GDM1 (cell line): ENCODE results near the gene NUMB.

ENCODE experiments used
- DNase-seq: peaks from one replicate; lab custom pipeline; 2025; lab: John Stamatoyannopoulos, UW

NUMB gene

DNA sequence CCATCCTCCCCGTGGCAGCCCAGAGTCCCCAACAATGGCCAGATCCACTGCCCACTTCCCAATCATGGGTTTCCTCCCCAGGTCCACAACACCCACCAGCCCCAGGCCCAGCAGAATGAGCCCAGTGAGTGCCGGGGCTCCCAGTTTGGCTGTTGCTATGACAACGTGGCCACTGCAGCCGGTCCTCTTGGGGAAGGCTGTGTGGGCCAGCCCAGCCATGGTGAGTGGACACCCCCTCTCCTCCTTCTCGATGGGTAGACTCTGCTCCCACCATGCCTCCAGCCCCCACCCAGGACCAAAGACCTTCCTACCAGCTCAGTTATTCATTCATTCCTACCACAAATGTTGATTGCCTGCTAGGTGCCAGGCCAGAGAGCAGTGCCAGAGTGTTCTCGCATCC lies 197.3 kb downstream of the NUMB start:
- no peak for DNase-seq

DNA sequence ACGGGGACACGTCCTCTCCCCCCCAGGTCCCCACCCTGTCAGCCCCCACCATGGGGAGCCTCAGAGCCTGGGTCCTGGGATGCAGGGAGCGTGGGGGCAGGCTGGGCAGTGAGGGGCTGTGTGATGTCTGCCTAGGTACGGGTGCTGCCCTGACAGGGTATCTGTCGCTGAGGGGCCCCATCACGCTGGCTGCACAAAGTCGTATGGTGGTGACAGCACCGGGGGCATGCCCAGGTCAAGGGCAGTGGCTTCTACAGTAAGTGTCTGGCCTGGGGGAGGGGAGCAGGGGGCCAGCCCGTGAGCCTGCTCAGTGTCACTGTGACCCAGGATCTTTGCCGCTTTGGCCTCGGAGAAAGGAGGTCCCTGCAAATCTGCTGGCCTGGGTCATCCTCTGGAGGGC lies 197.8 kb downstream of the NUMB start:
- no peak for DNase-seq

DNA sequence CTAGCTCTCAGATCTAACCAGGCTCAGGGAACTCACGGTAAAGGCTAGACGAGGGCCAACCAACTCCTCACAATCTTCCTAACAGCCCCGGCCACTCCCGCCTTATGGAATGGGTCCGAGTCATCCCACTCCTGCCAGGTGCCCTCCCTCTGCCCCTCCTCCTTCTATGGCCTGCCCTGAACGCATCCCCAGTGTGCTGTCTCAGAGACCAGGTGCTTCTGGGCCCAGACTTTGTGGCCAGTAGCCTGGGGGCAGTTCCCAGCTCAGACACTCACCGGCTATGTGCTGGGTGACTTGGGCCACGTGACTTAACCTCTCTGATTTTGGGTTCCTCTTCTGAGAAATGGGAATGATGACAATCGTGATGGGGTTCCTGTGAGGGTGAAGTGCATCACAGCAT lies 198.5 kb downstream of the NUMB start:
- DNase-seq, result no peak

DNA sequence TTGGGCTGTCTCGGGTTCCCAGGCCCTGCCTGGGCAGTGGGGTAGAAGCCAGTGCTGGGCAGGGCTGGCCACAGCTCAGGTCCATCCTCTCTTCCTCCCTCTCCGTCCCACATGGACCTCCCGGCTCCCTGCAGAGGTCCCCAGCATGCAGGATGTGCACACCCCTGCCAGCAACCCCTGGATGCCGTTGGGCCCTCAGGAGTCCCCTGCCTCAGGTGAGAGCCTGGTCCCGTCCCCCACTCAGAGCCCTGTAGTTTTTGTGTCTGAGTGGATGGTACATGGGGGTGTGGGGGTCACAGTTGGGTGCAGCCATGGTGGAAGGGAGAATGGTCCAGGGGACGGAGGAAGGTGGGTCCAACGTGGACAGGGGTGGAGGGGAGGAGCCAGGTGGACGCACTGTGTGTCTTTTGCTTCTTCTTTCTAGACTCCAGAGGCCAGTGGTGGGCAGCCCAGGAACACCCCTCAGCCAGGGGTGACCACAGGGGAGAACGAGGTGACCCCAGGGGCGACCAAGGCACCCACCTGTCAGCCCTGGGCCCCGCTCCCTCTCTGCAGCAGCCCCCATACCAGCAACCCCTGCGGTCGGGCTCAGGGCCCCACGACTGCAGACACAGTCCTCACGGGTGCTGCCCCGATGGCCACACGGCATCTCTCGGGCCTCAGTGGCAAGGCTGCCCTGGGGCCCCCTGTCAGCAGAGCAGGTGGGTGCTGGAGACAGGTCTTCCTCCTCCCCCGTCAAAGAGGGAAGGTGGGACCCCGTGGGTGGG lies 199.3 kb downstream of the NUMB start:
- no peak for DNase-seq

DNA sequence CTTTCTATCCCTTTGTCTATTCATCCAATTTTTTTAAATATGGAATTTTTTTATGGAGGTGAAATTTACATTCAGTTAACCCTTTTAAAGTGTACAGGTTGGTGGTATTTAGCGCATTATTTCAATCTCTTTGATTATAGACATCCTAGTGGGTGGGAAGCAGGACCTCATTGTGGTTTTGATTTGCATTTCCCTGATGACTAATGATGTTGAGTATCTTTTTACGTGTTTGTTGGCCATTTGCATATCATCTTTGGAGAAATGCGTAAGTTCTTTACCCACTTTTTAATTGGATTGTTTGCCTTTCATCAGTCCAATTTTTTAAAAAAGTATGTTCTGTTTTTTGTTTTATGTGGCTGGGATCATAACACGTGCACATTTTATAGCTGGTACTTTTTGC lies 200.3 kb downstream of the NUMB start:
- DNase-seq, result no peak

DNA sequence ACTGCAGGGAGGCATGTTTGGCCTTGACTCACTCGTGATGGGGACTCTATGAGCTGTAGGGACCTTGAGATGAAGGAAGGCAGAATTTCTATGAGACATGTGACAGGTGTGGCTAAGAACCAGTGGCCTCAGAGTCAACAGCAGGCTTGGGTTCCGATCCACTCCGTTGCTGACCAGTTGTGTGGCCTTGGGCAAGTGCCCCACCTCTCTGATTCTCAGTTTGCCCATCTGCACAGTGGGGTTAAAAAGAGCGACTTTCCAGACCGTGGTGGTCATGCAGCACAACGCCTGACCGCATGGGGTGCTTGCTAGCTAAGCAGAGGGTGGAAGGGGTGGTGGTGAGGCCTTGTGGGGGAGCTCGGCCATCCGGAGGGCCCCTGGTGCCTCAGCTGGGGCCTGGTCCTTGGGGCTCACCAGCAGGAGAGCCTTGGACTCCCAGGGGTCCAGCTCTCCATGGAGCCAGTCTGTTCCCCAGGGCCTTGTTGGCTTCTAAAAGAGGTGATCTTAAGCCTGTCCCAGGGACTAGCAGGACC lies 202.6 kb downstream of the NUMB start:
- DNase-seq, result no peak

DNA sequence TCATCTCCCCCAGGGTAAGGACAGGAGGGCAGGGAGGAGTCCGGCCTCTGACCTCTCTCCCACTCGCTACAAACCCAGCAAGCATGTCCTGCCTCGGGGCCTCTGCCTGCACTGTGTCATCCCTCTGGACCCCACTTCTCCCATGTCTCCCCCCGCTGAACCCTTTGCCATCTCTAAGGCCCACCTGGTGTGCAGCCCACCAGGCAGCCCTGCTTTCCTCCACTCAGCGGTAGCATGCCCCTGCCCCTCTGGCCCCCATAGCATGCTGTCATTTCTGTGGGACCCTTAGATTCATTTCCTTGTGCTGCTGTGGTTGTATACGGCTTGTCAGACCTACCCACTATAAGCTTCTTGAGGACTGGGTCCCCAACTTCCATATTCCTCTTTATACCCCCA lies 203.3 kb downstream of the NUMB start:
- no peak for DNase-seq

DNA sequence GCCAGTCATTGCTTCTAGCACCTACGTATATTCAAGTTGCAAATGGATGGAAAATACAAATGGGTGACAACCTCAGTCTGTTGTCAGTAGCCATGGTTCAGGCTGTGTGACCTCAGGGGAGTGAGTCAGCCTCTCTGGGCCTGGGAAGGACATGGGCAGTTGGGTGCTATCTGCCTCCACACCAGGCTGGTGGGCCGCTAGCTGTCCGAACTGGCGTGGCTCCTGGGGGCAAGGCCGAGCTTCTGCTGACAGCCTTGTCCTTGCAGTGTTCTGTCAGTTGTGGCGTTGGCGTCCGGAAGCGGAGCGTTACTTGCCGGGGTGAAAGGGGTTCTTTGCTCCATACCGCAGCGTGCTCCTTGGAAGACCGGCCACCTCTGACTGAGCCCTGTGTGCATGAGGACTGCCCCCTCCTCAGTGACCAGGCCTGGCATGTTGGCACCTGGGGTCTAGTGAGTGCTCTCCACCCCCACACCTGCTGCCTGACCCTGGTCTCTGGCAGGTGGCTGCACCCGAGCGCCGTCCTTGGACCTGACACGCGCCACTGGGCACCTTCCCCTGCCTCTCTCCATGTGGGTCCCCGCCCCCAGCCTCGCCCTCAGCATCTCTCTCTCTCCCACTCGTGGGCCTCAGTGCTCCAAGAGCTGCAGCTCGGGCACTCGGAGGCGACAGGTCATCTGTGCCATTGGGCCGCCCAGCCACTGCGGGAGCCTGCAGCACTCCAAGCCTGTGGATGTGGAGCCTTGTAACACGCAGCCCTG lies 203.9 kb downstream of the NUMB start:
- DNase-seq, result no peak

DNA sequence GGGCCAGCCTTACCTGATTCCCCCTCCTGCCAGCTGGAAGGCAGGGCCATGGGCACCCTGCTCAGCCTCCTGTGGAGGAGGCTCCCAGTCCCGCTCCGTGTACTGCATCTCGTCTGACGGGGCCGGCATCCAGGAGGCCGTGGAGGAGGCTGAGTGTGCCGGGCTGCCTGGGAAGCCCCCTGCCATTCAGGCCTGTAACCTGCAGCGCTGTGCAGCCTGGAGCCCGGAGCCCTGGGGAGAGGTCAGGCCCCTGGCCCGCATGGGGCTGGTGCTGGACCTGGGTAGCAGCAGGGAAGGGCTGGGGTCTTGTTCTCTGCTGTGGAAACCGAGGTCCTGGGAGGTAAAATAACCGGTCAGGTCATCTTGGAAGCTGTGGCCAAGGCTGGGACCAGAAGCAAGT lies 204.6 kb downstream of the NUMB start:
- no peak for DNase-seq

DNA sequence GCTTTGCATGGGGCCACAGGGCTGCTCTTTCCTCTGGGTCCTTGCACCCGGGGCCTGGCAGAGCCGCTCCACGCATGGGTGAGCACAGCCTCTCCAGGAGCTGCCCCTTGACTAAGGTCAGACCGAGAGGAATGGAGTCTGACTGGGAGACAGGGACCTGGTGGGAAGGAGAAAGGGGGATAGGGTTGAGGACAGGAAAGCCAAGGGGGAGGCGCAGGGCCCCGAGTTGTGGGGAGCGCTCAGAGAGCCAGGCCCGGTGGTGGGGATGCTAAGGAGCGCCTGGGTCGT lies 205.1 kb downstream of the NUMB start:
- no peak for DNase-seq

DNA sequence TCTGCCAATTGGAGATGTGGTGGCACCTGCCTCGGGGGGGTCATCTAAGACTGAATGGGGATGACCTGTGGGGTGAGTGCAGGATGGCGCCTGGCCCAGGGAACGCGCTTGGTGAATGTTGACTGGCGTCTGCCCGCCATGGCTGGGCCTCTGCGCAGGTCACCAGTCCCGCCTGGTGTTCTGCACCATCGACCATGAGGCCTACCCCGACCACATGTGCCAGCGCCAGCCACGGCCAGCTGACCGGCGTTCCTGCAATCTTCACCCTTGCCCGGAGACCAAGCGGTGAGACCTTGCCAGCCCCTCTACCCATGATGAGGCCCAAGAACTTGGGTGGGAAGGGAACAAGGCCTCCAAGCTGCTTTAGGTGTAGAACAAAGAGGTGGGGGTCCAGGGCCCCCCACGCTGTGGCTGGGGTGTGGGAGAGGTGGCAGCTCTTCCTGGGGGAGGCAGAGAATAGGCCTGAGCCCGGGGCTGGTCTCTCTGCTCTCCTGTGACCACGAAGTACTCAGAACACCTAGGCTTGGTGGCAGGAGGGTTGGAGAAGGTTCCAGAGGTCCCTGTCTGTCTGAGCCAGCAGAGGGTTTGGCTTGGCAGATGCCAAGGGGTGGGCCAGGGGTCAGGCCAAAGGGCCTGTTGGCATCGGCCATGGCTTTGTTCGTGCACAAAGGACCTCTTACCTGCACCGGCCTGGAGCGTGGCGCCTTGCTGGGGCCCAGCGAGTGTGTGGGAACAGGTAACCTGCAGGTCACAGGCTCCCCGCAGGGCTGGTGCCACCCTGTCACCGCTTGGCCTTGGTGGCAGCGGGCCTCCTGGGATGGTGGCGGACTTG lies 205.6 kb downstream of the NUMB start:
- no peak for DNase-seq

DNA sequence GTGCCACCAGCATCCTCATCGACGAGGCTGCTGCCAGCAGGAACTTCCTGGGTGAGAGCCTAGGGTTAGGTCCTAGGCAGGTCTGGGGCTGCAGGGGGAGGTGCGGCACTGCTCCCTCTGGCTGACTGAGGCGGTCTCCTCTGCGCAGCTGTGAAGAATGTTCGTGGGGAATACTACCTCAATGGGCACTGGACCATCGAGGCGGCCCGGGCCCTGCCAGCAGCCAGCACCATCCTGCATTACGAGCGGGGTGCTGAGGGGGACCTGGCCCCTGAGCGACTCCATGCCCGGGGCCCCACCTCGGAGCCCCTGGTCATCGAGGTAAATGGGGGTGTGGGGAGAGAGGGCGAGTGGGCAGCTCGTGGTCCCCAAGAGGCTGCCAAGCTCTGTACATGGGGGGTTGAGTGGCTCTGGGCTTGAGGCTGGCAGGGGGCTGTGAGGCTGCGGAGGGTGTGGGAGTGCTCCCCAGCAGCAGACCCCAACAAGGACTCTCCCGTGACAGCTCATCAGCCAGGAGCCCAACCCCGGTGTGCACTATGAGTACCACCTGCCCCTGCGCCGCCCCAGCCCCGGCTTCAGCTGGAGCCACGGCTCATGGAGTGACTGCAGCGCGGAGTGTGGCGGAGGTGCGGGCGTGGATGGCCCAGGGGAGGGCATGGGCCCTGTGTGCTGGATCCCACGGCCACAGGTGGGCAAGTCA lies 206.7 kb downstream of the NUMB start:
- DNase-seq, result no peak

DNA sequence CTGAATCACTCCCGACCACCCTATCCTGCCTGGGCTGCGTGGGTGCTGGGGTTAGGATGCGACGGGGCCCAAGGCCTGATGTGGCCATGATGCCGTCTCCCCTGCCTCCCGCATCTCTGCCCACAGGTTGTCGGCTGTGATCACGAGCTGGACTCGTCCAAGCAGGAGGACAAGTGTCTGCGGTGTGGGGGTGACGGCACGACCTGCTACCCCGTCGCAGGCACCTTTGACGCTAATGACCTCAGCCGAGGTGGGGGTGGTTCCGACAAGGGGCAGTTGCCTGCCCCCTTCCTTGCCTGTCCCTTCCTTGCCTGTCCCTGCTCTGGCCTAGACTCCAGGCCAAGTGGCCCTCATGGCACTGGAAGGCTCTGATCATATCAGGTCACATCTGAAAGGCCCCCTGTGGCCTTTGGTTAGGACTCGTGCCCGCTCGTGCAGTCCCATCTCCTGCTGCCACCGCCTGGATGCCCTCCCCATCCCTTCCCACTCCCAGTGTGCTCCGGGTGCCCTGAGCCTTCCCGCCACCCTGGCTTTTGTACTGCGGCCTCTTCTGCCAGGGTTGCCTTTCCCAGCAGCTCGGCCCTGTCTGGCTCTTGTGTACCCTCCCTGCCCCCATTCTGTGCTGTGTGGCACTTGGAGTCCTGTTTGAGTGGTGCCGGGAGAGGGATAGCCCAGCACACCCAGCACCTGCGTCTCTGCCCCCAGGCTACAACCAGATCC lies 207.4 kb downstream of the NUMB start:
- no peak for DNase-seq

DNA sequence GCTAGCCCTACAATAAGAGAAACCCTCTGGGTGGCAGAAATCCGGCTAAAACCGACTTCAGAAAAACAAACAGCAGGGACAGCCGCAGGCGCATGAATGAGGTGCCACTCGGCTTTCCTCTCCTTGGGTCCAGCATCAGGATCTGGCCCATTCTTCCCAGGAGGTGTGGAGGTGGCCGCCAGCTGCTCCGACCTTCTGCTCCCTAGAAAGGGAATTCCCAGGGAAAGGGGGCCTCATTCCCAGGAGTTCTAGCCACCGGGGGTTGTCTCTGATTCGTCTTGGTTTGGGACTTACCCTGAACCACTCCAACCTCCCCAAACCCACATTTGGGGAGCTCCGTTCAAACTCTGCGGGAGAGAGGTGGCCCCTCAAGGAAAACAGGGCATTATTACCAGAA lies 208.0 kb downstream of the NUMB start:
- DNase-seq, result no peak

DNA sequence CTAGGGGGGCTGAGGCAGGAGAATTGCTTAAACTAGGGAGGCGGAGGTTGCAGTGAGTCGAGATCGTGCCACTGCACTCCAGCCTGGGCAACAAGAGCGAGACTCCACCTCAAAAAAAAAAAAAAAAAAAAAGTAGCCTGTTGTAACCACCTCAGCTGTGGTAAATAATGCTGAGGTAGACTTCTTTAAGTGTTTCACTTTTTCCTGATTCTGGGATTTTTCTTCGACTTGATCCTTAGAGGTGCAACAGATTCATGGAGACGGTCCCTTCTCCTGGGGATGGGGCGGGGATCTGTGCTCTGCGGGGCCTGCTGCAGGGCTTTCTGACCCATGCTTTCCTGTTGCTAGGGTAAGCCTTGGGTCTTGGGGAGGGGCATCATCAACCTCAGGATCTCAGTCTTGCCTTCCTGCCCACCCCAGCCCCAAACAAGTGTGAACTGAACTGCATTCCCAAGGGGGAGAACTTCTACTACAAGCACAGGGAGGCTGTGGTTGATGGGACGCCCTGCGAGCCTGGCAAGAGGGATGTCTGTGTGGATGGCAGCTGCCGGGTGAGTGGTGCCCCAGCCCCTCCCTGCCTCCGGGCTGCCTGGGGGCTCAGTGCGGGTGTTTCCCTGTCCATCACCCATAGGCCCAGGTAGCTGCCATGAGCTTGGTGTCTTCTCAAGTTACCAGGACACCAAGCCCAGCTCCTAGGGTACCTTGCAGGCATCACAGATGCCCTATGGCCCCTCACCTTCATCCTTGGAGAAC lies 208.6 kb downstream of the NUMB start:
- no peak for DNase-seq

DNA sequence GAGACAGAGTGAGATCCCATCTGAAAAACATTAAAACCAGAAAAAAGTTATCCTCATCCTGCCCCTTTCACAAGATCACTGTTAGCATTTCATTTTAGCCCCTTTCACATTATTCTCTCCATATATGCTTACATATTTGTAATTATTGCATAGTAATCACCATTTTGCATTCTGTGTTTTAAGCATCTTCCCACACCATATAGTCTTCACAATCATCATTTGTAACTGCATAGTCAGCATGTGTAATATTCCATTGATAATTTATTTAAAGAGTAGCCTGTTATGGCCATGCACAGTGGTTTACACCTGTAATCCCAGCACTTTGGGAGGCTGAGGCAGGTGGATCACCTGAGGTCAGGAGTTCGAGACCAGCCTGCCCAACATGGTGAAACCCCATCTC lies 209.2 kb downstream of the NUMB start:
- no peak for DNase-seq

DNA sequence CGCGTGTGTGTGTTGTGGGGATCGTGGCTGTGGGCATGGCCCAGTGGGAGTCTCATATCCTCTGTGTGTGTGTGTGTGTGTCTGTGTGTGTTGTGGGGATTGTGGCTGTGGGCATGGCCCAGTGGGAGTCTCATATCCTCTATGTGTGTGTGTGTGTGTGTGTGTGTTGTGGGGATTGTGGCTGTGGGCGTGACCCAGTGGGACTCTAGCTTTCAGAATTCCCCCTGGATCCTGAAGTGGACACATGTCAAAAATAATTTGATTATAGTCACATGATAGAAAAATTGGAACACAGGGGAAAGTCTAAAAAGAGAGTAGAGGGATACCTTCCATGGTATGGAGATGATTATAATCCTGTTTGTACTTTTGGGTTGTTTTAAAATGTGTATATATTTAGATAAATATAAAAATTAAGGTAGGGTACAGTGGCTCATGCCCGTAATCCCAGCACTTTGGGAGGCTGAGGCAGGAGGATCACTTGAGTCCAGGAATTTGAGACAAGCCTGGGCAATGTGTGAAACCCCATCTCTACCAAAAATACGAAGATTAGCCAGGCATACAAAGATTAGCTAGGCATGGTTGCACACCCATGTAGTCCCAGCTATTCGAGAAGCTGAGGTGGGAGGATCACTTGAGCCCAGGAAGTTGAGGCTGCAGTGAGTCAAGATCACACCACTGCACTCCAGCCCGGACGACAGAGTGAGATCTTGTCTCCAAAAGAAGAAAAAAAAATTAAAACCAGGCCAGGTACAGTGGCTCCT lies 210.1 kb downstream of the NUMB start:
- no peak for DNase-seq

DNA sequence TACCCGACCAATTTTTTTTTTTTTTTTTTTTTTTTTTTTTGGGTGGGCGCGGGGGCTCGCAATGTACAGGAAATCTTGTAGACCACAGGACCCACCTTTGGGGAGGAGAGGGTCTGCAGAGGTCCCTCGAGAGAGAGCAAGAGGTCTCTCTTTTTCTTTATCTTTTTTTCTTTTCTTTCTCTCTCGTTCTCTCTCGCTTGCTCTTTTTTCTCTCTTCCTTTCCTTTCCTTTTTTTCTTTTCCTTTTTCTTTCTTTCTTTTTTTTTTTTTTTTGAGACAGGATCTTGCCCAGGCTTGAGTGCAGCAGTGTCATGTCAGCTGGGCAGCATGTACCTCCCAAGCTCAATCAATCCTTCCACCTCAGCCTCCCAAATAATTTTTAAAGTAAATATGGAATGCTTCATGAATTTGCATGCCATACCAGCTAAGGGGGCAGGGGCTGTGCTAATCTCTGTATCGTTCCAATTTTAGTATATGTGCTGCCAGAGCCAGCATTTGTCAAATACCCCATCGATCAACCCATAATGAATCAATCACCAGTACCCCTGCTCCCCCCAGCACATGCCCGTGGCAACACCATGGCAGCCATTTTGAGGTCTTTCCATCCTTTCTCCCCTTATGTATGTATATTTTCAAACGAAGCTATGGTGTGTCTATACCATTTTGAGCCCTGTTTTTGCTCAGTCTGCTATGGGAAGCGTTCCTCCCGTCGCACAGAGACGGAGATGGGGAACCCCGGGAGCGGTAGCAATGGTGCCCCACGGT lies 211.8 kb downstream of the NUMB start:
- no peak for DNase-seq
